A172 (cell line): ENCODE data around the gene MRPS34. TPM values are rescaled to one million over a fixed set of nuclear protein-coding genes. Genes with fewer than 3 reads are reported as not detected.

Source experiments
- DNase-seq: peaks from one replicate; pipeline ENCODE4 v3.0.0-alpha.2; 2015; ENCODE audit warnings: low spot score
- total RNA-seq: library from RNA; depleted of rRNA; stranded (reverse); fragments of >200 nt; shearing (Covaris generic); gene quantifications from 2 replicates; pipeline ENCODE4 v1.2.3, GENCODE V29; 2014

Gene MRPS34
- total RNA-seq, 1 experiment from 2014 or later = 223 TPM

DNA sequence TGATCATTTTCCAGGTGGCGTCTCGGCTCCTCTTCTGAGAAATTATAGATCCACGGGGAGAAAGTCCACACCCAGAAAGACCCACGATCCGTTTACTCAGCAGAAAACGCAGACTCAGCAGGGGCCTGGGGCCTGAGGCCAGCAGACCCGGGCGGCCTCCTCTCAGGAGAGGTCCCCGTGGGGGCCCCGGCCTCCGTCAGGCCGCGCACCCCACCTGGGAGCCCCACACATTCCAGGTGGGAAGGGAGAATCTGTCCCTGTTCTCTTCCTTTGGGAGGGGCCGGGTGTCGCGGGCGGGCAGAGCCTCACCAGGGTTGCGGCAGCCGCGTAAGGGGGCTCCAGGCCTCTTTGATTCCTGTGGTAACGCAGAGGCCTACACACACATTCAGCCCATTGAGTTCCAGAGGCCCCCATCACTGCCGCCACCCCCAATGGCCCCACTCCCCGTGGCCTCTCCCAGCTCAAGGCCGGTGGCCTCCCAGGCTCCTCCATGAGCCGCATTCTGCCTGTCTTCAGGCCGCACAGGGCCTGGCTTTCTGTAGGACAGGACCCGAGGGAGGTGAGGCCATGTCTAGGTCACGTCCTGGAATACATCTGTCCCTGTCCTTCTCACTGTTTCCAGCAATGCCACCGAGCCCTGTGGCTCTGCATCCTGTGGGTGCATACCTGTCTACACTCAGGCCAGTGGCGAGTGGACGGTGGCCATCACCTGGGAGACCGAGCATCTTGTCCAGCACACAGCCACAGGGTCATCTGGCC is 22.2 kb upstream of the MRPS34 start:
- DNase-seq = no peak

DNA sequence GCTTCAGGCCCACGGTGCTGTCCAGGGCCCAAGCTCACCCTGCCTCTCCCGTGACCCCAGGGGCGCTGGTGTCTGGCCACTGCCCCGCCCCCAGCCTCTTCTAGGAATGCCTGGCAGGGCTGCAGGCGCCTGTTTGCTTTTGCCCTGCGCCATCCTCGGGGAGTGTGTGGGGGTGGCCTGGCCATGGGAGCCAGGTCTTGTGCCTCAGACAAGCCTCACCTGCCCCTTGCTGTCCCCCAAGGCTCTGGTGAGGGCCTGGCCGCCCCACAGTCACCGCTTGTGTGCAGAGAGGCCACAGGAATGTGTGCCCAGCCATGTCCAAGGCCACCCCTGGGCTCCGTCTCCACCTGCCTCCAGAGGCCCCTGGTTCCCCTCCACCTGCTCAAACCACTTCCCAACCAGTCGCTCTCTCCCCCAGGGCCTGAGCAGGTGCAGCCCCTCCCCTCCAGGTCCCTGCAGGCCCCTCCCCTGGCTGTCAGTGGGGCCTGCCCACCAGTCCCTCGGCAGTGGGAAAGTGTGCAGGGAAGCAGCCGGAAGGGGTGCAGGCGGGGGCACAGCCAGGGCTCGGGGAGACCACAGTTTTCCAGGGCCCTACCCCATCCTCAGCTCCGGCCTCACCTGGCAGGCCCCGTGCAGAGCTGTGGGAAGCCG is 21.4 kb upstream of the MRPS34 start:
- DNase-seq = no peak

DNA sequence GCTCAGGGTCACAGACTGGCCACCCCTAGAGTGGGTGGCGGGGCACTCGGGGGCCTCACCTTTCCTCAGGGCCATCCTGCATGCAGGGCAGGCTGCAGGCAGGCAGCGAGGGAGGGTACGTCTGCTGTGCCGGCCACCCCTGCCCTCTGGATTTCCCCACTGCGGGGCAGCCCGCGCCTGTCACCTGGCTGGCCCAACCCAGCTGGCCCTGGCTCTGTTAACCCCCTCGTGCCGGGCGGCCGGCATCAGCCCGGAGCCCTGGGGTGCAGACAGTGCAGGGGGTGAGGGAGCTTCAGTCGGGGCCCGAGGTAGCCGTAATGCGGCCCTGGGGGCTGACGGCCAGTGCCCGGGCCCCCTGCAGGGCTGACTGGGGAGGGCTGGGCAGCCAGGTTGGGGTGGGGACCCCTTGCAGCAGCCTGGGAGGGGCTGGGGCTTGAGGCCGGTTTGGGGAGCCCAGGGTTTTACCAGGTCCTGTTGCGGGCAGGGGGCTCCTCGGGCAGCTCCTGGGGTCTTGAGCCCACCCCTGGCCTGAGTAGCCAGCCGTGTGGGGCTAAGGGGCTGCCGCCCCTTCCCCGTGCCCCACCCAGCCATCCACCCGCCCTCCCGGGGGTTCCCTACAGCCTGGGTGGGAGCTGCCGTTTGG is 20.8 kb upstream of the MRPS34 start, which contains the start of gene IGFALS:
Gene IGFALS (minus strand): TSS at position 128 of the 643 bp plus-strand sequence. CDS start 53 bp downstream, at position 75.
- no peak for DNase-seq

DNA sequence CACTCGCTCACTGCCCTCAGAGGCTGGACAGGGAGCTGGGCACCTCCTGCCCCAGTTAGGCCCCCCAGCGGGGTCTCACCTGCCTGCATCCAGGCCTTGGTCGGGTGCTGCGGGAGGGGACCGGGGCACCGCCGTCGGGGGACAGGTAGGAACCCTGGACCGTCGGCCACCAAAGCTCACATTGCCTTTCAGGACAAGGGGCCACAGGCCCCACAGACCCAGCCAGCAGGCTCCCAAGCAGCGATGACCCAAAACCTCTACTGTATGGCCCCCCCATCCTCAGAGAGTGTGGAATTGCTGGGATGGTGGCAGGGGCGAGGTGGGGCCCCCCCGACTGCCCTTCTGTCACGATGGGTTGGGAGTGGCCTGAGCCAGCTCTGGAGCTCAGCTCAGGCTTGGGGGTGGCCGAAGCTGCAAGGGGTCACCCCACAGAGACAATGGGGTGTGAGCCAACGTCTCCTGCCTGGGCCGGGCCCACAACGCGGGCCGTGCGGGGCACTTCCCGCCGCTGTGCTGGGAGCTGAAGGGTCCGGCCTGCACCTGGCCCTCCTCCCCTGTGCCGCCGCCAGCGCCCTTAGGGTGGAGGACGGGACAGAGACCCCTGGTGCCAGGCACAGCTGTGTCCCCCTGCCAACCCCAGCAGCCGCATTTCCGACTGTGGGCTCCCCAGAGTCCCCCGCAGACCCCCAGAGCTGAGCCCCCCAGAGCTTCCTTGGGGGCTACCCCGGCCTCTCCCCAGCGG is 20.1 kb upstream of the MRPS34 start:
- DNase-seq = no peak

DNA sequence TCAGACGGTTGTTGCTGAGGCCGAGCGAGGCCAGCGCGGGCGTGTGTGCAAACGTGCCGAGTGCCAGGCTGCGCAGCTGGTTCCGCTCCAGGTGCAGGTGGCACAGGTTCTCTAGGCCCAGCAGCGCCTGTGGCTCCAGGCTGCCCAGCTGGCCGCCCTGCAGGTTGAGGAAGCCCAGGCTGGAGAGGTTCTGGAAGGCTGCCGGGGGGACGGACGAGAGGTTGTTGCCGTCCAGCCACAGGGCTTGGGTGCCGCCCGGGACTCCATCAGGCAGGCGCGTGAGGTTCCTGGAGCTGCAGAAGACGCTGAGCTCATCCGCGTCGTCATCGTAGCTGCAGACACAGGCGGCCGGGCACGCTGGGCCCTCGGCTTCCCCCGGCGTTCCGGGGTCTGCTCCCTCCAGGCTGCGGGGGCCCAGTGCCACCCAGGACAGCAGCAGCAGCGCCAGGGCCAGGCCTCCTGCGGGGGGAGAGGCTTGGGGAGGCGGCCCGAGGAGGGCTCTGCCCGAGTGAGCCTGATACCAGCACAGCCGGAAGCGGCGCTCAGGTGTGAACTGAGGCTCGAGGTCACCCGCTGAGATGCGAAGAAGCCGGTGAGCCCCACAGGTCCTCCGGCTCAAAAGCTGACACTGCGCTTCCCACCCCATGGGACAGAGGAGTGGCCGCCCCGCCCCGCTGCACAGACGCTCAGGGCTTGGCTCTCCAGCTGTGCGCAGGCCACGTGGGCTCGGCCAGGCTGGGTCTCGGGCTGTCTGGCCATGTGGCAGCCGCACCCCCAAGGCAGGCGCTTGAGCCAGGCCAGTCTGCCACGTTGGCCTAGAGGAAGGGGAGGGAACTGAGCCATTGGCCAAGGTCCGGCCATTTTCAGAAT is 19.2 kb upstream of the MRPS34 start:
- DNase-seq = no peak

DNA sequence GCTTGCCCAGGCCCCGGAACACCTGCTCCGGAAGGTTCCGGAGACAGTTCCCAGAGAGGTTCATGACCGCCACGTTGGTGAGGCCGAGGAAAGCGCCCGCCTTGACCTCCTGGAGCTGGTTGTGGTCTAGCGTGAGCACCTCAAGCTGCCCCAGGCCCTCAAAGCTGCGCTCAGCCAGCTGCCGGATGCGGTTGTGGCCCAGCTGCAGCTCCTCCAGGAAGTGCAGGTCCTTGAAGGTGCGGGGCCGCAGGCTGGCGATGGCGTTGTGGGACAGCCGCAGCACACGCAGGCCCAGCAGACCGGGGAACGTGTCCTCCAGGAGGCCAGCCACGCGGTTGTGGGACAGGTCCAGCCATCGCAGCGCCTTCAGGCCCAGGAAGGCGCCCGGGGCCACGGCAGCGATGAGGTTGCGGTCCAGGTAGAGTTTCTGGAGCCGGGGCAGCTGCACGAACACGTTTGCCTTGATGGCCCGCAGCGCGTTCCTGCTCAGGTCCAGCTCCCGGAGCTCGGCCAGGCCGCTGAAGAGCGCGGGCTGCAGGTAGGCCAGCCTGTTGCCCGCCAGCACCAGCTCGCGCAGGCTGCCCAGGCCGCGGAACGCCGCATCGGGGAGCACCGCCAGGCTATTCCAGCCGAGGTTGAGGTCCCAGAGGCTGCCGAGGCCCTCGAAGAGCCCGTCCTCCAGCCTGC is 18.5 kb upstream of the MRPS34 start:
- no peak for DNase-seq

- no peak for DNase-seq
These were observed 17.8 kb upstream of the MRPS34 start for GRCh38 chr16:1790611-1791255.

GRCh38 chr16:1790261-1790610 is 17.3 kb upstream of the MRPS34 start:
- no peak for DNase-seq

DNA sequence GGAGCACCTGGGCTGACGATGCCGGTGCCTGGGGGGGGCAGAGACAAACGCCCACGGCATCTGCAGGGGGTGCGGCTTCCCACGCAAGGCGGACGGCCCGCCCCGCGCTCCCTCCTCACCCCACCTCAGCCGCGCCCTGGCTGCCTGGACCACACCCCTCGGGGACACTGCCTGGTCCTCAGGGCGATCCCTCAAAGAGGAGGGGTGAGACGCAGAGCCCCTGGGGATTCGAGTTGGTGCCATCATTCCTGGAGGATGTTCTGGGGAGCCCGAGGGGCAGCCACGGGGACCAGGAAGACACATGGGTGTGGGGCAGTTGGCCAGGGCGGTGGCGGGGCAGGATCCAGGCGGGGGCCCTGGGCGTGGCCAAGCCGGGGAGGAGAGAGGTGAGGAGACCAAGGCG is 16.7 kb upstream of the MRPS34 start:
- DNase-seq = no peak

DNA sequence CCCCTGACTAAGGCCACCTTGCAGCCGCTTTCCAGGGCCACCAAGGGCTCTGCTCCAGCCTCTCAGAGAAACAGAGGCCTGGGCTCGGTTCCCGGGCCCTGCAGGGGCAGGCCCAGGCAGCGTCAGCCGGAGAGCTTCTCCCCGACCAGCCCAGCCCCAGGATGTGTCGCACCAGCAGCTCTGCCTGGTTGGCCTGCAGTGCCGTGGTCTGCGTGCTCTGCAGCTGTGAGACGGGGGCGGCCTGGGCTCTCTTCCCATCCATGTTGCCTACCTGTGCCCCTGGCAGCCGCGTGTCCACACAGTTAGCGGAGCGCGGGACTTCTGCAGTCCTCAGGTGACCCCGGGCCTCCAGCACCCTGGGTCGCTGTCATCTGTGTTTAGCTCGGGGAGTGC is 15.8 kb upstream of the MRPS34 start:
- no peak for DNase-seq

GRCh38 chr16:1788095-1788707 is 15.3 kb upstream of the MRPS34 start:
- no peak for DNase-seq

GRCh38 chr16:1787322-1788094 is 14.6 kb upstream of the MRPS34 start:
- no peak for DNase-seq

- DNase-seq = no peak
These were observed 14.1 kb upstream of the MRPS34 start for GRCh38 chr16:1787056-1787321.

- no peak for DNase-seq
These were observed 13.5 kb upstream of the MRPS34 start for GRCh38 chr16:1786242-1787055.

GRCh38 chr16:1785846-1786170 is 12.9 kb upstream of the MRPS34 start:
- no peak for DNase-seq

- DNase-seq = no peak
These were observed 12.3 kb upstream of the MRPS34 start for GRCh38 chr16:1784977-1785845.
